Adrenal gland (tissue), 12 donors: ENCODE data around the gene TMCC3. TPM values are rescaled to one million over a fixed set of nuclear protein-coding genes. Genes with fewer than 3 reads are reported as not detected.

Experiments
- microRNA-seq, 3 donors: library from miRNA; unstranded; fragments of <30 nt; microRNA quantifications; one replicate each; pipeline ENCODE4, GENCODE V29; 2017 to 2020
- polyA plus RNA-seq, 3 donors: library from polyadenylated mRNA; stranded (reverse); fragments of 200-250 nt in 2 of 3; fragments of 350-450 nt in 1 of 3; fragmentation: Illumina TruSeq in 1 of 3; extraction: RNeasy Lipid Tissue Mini Kit (QIAGEN cat#74804) in 1 of 3; gene quantifications; one replicate each; pipeline ENCODE4 v1.2.3, GENCODE V29; 2013 to 2014
- small RNA-seq, 2 donors: library from RNA; depleted of rRNA; stranded (forward); fragments of <200 nt; gene quantifications; one replicate each; pipeline ENCODE3, GENCODE V24; 2016
- total RNA-seq, 9 donors: library from RNA; depleted of rRNA in 4 of 9; stranded (reverse); fragments of >200 nt in 4 of 9; fragments of 120-200 nt in 1 of 9; fragmentation: NEBNext Ultra II Directional in 1 of 9; extraction: Animal tissue kit (Norgen Biotek cat#: 25700) in 1 of 9; gene quantifications; one replicate each; pipeline versions ENCODE4 v1.1.0 to v1.2.4, GENCODE V29; 2013 to 2023
- donor health status: healthy with polysubstance abuse.
- donor health status: Bipolar disorder and iron deficiency.
- donor health status: DM: yes; HTN: yes; CAD: no.
- donor health status: DM: no; HTN: no; CAD: no.
- donor health status: DM: no; HTN: no; CAD: no.
- donor health status: DM: yes; HTN: yes; CAD: no.

The TMCC3 gene
- total and polyA plus RNA-seq, 12 donors: 1.2 to 13.4 (median 6.7) TPM

Small RNA genes within 50 kb of the gene (microRNA-seq; reads per million reads assigned to microRNA genes)
- gene MIR5700: 0 reads per million in 3 donors

Small RNA genes within 50 kb of the gene (small RNA-seq; reads per million reads assigned to genes)
- 0 reads per million in 2 donors for gene LSM3P2
- 0 reads per million in 2 donors for gene MIR5700

Other genes with a start within 250 kb of the TMCC3 start
- gene CEP83, start 190.7 kb downstream of the TMCC3 start, total RNA-seq: 10 to 100 TPM in 8 of 9 donors, 1 to 10 TPM in 1; 7.8 to 30.4 (median 15.3) TPM
- gene CEP83, start 190.7 kb downstream of the TMCC3 start, polyA plus RNA-seq: 10 to 100 TPM; 19.6 to 21.1 (median 20.2) TPM